Measurements from ENCODE around the gene CNTNAP2. TPM values are rescaled to one million over a fixed set of nuclear protein-coding genes. Genes with fewer than 3 reads are reported as not detected.

Gene CNTNAP2
- total and polyA plus RNA-seq, 2 of the 4 experiments (the other 2 are of a cell fraction) = not detected

DNA sequence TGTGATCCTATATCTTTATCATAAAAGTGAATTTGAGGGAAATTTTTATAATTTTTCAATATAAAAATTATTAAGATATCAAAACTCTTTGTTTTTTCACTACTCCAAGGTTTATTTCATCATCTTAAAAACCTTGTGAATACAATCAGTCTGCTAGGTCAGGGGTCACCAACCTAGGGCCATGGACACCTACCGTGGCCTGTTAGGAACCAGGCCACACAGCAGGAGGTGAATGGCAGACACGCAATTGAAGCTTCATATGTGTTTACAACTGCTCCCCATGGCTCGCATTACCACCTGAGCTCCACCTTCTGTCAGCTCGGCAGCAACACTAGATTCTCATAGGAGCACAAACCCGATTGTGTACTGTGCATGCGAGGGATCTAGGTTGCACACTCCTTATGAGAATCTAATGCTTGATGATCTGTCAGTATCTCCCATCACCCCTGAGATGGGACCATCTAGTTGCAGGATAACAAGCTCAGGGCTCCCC lies 2202.8 kb downstream of the CNTNAP2 start:
- Histone ChIP-seq H3K27ac (ENCODE audit: insufficient read depth, low read length) (no peak overlapping the region), H3K36me3 (ENCODE audit: control insufficient read depth, insufficient read depth, low read length) (no peaks in the 10 kb centered on the region), H3K79me1 (ENCODE audit: low read depth in 1 of 2, low read length in 2 of 2) (no peaks in the 10 kb centered on the region), H3K56ac (ENCODE audit: extremely low read depth, insufficient read depth, low read length) (no peak overlapping the region), H3K18ac (ENCODE audit: low read depth, low read length) (no peak overlapping the region), H4K5ac (ENCODE audit: low read depth, low read length) (no peak overlapping the region), H3K9me1 (ENCODE audit: insufficient read depth, low read length) (no peaks in the 10 kb centered on the region), H2BK5ac (ENCODE audit: low read depth, low read length, poor library complexity, severe bottlenecking) (no peak overlapping the region), H4K8ac (ENCODE audit: low read depth in 2 of 2, low read length in 2 of 2) (no peak overlapping the region), H2AK5ac (ENCODE audit: low read depth, low read length) (no peak overlapping the region), H3K27me3 (ENCODE audit: control insufficient read depth, insufficient read depth, low read length) (no peaks in the 10 kb centered on the region), H2AK9ac (replicated peaks; ENCODE audit: low read depth, low read length, poor library complexity) (no peak overlapping the region), H2BK20ac (ENCODE audit: low read depth, low read length) (no peak overlapping the region), H3K4me2 (ENCODE audit: low read depth, low read length) (no peak overlapping the region), H3K23ac (ENCODE audit: low read depth, low read length) (no peak overlapping the region), H4K91ac (ENCODE audit: insufficient read depth, low read depth, low read length) (no peak overlapping the region), H2BK120ac (ENCODE audit: low read depth, low read length) (no peak overlapping the region), H3K4me3 (ENCODE audit: insufficient read depth, low read depth, low read length) (no peak overlapping the region), H3K4ac (ENCODE audit: low read depth, low read length) (no peak overlapping the region), H2BK15ac (ENCODE audit: low read depth, low read length) (no peak overlapping the region), H4K20me1 (ENCODE audit: insufficient read depth, low read length) (no peaks in the 10 kb centered on the region), H3K9me3 (ENCODE audit: control insufficient read depth, insufficient read depth, low read length) (peaks cover 11% of the 10 kb centered on the region; the same call in 1 of the 2 replicates), H3K9ac (ENCODE audit: low read depth, low read length) (no peak overlapping the region), H3K4me1 (ENCODE audit: control insufficient read depth, insufficient read depth, low read length) (no peaks in the 10 kb centered on the region), H3K14ac (replicated peaks; ENCODE audit: low read depth, low read length) (no peak overlapping the region), H2AFZ (replicated peaks; ENCODE audit: low read length, poor library complexity) (no peak overlapping the region)
- in situ Hi-C loops (cut with MboI; ENCODE audit: low sequenced_read_pairs) (no loop called here), dilution Hi-C loops (cut with HindIII; ENCODE audit: low sequenced_read_pairs, unreplicated experiment) (no loop called here), intact Hi-C loops (cut with micrococcal nuclease) (no loop called here)
- TF ChIP-seq FOS (IDR thresholded peaks at IDR 0.05; ENCODE audit: low read depth, low read length) = no peak
- no peak for TF ChIP-seq MXI1 (IDR thresholded peaks at IDR 0.05; ENCODE audit: borderline replicate concordance, low read depth, low read length)
- TF ChIP-seq, protein P1, sequence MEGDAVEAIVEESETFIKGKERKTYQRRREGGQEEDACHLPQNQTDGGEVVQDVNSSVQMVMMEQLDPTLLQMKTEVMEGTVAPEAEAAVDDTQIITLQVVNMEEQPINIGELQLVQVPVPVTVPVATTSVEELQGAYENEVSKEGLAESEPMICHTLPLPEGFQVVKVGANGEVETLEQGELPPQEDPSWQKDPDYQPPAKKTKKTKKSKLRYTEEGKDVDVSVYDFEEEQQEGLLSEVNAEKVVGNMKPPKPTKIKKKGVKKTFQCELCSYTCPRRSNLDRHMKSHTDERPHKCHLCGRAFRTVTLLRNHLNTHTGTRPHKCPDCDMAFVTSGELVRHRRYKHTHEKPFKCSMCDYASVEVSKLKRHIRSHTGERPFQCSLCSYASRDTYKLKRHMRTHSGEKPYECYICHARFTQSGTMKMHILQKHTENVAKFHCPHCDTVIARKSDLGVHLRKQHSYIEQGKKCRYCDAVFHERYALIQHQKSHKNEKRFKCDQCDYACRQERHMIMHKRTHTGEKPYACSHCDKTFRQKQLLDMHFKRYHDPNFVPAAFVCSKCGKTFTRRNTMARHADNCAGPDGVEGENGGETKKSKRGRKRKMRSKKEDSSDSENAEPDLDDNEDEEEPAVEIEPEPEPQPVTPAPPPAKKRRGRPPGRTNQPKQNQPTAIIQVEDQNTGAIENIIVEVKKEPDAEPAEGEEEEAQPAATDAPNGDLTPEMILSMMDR (conservative IDR thresholded peaks at IDR 0.05; ENCODE audit: low read depth, low read length) = no peak
- no peak for TF ChIP-seq NFE2L2 (IDR thresholded peaks at IDR 0.05; ENCODE audit: low read depth, low read length)
- no peak for TF ChIP-seq RAD21 (IDR thresholded peaks at IDR 0.05; ENCODE audit: low read length)
- ChIA-PET POLR2A (ENCODE audit: unreplicated experiment) (no interaction called here), CTCF (no interaction called here)
- no CpG with 5 or more reads among the region's 6 CpGs for WGBS, 2 experiments (ENCODE audit: extremely low coverage in 2 of 2, insufficient read length in 1 of 2)
- BruUV-seq (replicated peaks) = no TSS peak
- ATAC-seq (ENCODE audit: low read depth) = no peak
- DNase-seq = no peak
